ENCODE measurements around the gene TMLHE. TPM values are rescaled to one million over a fixed set of nuclear protein-coding genes. Genes with fewer than 3 reads are reported as not detected.

Gene TMLHE, protein sequence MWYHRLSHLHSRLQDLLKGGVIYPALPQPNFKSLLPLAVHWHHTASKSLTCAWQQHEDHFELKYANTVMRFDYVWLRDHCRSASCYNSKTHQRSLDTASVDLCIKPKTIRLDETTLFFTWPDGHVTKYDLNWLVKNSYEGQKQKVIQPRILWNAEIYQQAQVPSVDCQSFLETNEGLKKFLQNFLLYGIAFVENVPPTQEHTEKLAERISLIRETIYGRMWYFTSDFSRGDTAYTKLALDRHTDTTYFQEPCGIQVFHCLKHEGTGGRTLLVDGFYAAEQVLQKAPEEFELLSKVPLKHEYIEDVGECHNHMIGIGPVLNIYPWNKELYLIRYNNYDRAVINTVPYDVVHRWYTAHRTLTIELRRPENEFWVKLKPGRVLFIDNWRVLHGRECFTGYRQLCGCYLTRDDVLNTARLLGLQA
- 14.4 and 15.0 TPM in 2 replicates for total RNA-seq

DNA sequence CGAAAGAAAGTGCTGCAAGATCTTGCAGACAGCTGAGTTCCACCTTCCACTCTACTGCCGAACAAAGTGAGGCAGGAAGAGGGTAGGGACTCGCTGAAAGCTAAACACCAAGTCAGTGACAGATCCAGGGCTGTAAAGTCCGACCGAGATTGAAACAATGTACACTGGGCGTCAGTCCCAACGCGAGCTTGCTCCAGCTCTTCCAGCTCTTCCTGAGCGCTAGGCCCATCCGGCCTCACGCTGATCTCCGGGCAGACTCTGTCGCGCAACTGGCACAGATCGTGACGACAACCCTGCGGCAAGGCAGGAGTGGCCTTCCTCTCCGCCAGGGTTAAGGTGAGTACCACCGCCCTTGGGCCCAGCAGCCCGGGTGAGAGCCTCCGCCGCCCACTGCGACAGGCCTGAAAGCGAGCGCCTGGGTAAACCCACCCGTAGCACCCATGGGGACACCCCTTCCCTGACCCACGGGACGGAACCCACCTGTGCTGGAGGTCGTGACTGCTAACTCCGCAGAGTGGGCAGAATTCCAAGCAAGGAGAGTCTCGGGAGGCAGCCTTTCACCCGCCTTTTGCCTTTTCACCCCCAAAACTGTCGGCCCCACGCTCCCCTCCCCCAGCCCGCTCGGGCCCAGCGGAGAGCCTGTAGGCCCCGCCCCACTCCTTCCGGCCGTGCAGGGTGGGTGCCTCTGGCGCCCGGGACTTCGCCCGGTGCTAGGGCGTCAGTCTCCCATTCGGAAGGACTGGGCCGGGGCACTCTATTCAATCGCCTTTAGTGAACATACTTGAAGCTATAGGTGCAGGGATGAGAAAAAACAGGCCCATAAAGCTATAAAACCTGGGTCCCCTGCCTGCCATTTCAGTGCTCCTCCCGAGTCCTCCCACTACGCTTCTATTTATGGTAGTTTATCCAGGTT, at the start of gene TMLHE, which contains the start of gene SPRY3:
TSS of gene TMLHE (minus strand) at position 641 of the 913 bp plus-strand sequence. CDS start 67,676 bp downstream, outside the sequence.
TSS of gene SPRY3 (plus strand) at position 275 of the 913 bp plus-strand sequence.

DNA sequence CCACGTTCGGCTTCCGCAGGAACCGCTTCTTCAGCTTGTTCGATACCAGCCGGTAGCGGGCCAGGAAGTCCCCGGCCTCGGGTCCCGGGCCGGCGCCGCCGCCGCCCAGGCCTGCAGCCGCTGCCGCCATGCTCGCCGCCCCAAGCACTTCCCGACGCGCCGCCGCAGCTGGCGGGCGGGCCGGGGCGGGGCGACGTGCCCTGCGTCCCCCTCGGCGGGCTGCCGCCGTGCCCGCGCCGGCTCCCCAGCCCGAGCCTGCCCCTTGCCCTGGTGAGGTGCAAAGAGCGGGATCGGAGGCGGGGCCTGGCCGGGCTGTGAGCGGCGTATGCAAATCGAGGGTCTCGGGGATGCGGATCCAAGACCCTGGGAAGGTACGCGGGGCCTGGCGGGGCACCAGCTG, 154.3 kb downstream of the TMLHE start, which contains the start of gene F8A3:
TSS of gene F8A3 (minus strand) at position 150 of the 400 bp plus-strand sequence. CDS start at position 130, 20 bp downstream.

Small RNAs within 50 kb of the gene (small RNA-seq; reads per million reads assigned to genes)
- not detected for gene MIR1184-3

Other genes starting within 250 kb of the TMLHE start
- gene F8A2, start 230.9 kb downstream of the TMLHE start, total RNA-seq, result not detected in 2 replicates
- gene F8A3, start 154.3 kb downstream of the TMLHE start, total RNA-seq, result 3.0 and 3.9 TPM in 2 replicates
- gene SPRY3, start 366 bp downstream of the TMLHE start, total RNA-seq, result 2.0 and 2.5 TPM in 2 replicates

Data from vein endothelial cell (primary cell).